ENCODE results near the gene ERAP2.

The ERAP2 gene

DNA sequence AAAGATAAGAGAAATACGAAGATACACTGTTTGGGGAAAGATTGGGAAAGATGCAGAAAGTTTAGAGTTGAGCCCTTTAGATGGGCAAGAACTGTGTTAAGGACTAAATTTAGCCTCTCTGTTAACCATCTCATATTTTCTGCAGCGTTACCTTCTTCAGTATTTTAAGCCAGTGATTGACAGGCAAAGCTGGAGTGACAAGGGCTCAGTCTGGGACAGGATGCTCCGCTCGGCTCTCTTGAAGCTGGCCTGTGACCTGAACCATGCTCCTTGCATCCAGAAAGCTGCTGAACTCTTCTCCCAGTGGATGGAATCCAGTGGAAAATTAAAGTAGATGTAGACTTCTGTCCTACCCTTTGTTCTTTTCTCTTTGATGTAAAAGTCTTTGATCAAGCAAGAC is 33.1 kb downstream of the ERAP2 start:
- no peak for DNase-seq (ENCODE audit: low spot score)
- TF ChIP-seq, protein P1, sequence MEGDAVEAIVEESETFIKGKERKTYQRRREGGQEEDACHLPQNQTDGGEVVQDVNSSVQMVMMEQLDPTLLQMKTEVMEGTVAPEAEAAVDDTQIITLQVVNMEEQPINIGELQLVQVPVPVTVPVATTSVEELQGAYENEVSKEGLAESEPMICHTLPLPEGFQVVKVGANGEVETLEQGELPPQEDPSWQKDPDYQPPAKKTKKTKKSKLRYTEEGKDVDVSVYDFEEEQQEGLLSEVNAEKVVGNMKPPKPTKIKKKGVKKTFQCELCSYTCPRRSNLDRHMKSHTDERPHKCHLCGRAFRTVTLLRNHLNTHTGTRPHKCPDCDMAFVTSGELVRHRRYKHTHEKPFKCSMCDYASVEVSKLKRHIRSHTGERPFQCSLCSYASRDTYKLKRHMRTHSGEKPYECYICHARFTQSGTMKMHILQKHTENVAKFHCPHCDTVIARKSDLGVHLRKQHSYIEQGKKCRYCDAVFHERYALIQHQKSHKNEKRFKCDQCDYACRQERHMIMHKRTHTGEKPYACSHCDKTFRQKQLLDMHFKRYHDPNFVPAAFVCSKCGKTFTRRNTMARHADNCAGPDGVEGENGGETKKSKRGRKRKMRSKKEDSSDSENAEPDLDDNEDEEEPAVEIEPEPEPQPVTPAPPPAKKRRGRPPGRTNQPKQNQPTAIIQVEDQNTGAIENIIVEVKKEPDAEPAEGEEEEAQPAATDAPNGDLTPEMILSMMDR (conservative IDR thresholded peaks at IDR 0.05; ENCODE audit: low read depth): no peak
- no peak overlapping the region for H3K27ac ChIP-seq
- ChIA-PET CTCF (interaction anchor here (0.7 kb wide), 1 partner anchor 224 kb away, joined by 5 read pairs; no protein-coding TSS in a partner anchor), POLR2A (ENCODE audit: low non-redundant PET) (no interaction called here)

DNA sequence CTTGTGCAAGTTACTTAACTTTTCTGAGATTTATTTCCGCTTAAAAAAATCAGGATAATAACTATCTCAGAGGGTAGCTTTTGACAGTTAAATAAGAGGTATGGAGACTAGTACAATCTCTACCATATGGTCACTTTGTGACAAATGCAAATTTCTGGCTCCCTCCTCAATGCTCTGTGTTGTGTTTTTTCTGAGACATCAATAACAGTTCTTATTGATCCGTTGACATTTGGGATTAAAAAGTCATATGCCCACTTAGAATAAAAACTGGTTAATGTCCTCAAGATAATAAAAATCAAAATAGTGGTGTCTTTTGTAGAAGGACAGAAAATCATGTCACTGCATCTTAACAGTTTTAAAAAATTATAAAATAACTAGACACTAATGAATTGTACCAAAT is 34.8 kb downstream of the ERAP2 start:
- TF ChIP-seq, protein P1 (conservative IDR thresholded peaks at IDR 0.05; ENCODE audit: low read depth): no peak
- no peak overlapping the region for H3K27ac ChIP-seq
- POLR2A ChIA-PET (ENCODE audit: low non-redundant PET): no interaction called here
- DNase-seq (ENCODE audit: low spot score): no peak
- CTCF ChIA-PET: no interaction called here

DNA sequence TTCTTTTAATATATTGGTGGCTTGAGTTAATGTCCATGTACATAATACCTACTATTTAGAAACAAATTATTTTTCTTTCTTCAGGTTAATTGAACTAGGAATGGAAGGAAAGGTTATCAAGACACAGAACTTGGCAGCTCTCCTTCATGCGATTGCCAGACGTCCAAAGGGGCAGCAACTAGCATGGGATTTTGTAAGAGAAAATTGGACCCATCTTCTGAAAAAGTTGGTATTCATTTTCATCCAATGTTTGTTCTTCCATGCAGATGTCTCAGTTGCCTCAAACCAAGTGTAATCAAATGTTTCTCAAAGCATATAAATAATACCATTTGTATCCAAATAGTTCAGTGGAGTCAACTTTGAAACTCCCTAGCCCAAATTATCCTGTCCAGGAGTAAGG is 36.9 kb downstream of the ERAP2 start:
- TF ChIP-seq, protein P1 (conservative IDR thresholded peaks at IDR 0.05; ENCODE audit: low read depth): no peak
- ChIA-PET CTCF (no interaction called here), POLR2A (ENCODE audit: low non-redundant PET) (no interaction called here)
- no peak for DNase-seq (ENCODE audit: low spot score)
- H3K27ac ChIP-seq: no peak overlapping the region

DNA sequence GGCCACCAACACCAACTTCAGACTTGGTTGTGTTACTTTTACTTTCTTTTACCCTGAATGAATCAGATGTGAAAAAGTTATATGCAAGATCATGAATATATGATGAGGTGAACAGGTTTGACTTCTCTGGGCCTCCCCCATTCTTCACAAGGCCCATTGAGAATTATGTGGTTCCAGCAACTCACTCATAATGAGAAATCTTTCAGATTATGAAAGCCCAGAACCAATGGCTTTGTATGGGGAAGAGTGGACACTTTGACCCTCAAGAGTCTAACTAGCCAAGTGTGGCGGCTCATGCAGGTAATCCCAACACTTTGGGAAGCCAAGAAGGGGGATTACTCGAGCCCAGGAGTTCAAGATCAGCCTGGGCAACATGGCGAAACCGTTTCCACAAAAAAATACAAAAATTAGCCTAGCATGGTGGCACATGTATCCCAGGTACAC is 43.5 kb downstream of the ERAP2 start:
- TF ChIP-seq, protein P1 (conservative IDR thresholded peaks at IDR 0.05; ENCODE audit: low read depth): no peak
- H3K27ac ChIP-seq: no peak overlapping the region
- CTCF ChIA-PET: no interaction called here
- POLR2A ChIA-PET (ENCODE audit: low non-redundant PET): no interaction called here
- DNase-seq (ENCODE audit: low spot score): no peak

DNA sequence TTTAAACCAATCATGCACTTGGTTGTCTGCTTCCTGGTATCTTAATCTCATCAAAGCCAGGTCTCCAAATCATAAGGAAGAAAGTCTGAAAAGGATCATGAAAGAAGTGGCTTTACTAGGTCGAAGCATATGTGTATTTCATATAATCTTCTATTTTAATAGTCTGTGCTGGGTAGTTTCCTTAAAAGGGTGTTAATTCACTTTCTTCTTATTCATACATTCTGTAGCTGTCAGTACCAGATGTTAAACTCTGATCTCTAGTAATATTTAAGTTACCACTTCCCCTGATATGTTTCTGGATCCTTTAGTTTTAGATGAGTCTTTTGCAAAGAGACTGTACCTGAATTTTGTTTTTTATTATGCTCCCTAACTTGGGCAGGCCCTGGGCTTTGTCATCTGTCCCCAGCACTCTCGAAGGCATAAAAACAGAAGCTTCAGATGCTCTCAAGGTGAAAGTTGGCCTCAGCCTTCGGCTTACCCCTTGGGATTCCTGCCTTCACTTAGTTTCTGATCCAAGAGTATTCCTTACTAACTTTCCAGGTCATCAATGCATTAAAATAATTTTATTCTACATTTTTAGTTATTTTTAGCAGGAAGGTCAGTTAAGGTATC is 44.5 kb downstream of the ERAP2 start:
- CTCF ChIA-PET: no interaction called here
- H3K27ac ChIP-seq: no peak overlapping the region
- POLR2A ChIA-PET (ENCODE audit: low non-redundant PET): no interaction called here
- TF ChIP-seq, protein P1 (conservative IDR thresholded peaks at IDR 0.05; ENCODE audit: low read depth): no peak
- DNase-seq (ENCODE audit: low spot score): no peak

DNA sequence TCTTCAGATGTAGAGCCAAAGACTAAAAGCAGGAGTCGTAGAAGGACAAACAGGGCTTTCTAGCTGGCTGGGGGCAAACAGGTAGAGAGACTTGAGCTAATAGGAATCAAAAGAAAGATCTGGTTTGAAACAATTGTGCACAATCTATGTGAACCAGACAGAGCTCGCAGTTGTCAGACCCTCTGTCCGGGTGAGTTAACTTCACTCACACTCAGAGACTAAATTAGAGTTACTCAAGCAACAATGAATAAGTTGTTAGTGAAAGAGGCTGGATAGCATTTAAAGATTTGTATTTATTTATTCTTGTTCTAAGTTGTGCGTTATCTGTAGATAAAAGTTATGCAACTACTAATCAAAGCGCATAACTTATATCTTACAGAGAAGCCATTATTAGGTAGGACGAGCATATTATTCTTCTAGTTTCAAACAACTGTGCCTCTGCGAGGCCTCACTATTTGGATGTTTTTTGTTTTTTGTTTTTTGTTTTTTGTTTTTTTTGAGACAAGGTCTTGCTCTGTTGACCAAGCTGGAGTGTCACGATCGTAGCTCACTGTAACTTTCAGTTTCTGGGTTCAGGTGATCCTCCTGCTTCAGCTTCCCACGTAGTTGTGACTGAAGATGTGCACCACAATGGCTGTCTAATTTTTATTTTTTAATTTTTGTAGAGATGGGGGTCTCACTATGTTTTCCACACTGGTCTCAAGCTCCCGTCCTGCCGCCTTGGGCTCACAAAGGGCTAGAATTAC is 46.4 kb downstream of the ERAP2 start:
- POLR2A ChIA-PET (ENCODE audit: low non-redundant PET): no interaction called here
- DNase-seq (ENCODE audit: low spot score): no peak
- H3K27ac ChIP-seq: no peak overlapping the region
- TF ChIP-seq, protein P1 (conservative IDR thresholded peaks at IDR 0.05; ENCODE audit: low read depth): no peak
- CTCF ChIA-PET: no interaction called here

Data from RWPE1 (cell line).